ENCODE measurements around the gene CDH4. TPM values are rescaled to one million over a fixed set of nuclear protein-coding genes. Genes with fewer than 3 reads are reported as not detected.

Gene CDH4
- total and polyA plus RNA-seq, 9 donors, result 0.12 to 4.4 (median 0.36) TPM

GRCh38 chr20:61634376-61635145 lies 382.5 kb downstream of the CDH4 start:
- H3K27me3 ChIP-seq, result no peaks in the 10 kb centered on the region

GRCh38 chr20:61635721-61636455 lies 383.8 kb downstream of the CDH4 start:
- Histone ChIP-seq H3K27me3 (no peaks in the 10 kb centered on the region), H3K9me3 (no peaks in the 10 kb centered on the region), H3K4me1 (ENCODE audit: insufficient read depth) (no peaks in the 10 kb centered on the region), H3K36me3 (no peaks in the 10 kb centered on the region), H3K4me3 (no peak overlapping the region), H3K27ac (no peak overlapping the region)
- intact Hi-C loops (cut with DNase I), result no loop called here
- no peak for DNase-seq
- WGBS, 3 donors, result 68 to 75% (median 73%) methylated on average over 19 of the region's 19 CpGs
- TF ChIP-seq POLR2A (IDR thresholded peaks at IDR 0.05), result no peak

More at GRCh38 chr20:61634376-61635145, 382.5 kb downstream of the CDH4 start:
- DNase-seq, result no peak
- intact Hi-C loops (cut with DNase I), result no loop called here
- H3K36me3 ChIP-seq, result no peaks in the 10 kb centered on the region
- H3K27ac ChIP-seq, result no peak overlapping the region
- TF ChIP-seq POLR2A (IDR thresholded peaks at IDR 0.05), result no peak
- no peak for TF ChIP-seq EP300 (IDR thresholded peaks at IDR 0.05)
- no peak for TF ChIP-seq CTCF (IDR thresholded peaks at IDR 0.05)
- no peaks in the 10 kb centered on the region for H3K4me1 ChIP-seq (ENCODE audit: insufficient read depth)
- H3K9me3 ChIP-seq, result no peaks in the 10 kb centered on the region
- 81 to 87% (median 85%) methylated on average over 28 of the region's 28 CpGs for WGBS, 3 donors
- H3K4me3 ChIP-seq, result no peak overlapping the region

- Histone ChIP-seq H3K4me3 (no peak overlapping the region), H3K27ac (no peak overlapping the region), H3K9me3 (no peaks in the 10 kb centered on the region), H3K4me1 (ENCODE audit: insufficient read depth) (no peaks in the 10 kb centered on the region), H3K36me3 (no peaks in the 10 kb centered on the region), H3K27me3 (no peaks in the 10 kb centered on the region)
- intact Hi-C loops (cut with DNase I), result no loop called here
- no peak for DNase-seq
- TF ChIP-seq POLR2A (IDR thresholded peaks at IDR 0.05) (no peak), CTCF (IDR thresholded peaks at IDR 0.05) (no peak), EP300 (IDR thresholded peaks at IDR 0.05) (no peak)
- 62 to 76% (median 68%) methylated on average over 15 of the region's 15 CpGs for WGBS, 3 donors
Measured at GRCh38 chr20:61636531-61637116, 384.6 kb downstream of the CDH4 start.

- H3K27me3 ChIP-seq, result no peaks in the 10 kb centered on the region
Measured at GRCh38 chr20:61638802-61639585, 386.9 kb downstream of the CDH4 start.

More at GRCh38 chr20:61638802-61639585, 386.9 kb downstream of the CDH4 start:
- no peaks in the 10 kb centered on the region for H3K4me1 ChIP-seq (ENCODE audit: insufficient read depth)
- intact Hi-C loops (cut with DNase I), result no loop called here
- no peaks in the 10 kb centered on the region for H3K36me3 ChIP-seq
- TF ChIP-seq EP300 (IDR thresholded peaks at IDR 0.05) (no peak), CTCF (IDR thresholded peaks at IDR 0.05) (no peak), POLR2A (IDR thresholded peaks at IDR 0.05) (no peak)
- H3K27ac ChIP-seq, result no peak overlapping the region
- DNase-seq, result no peak
- no peak overlapping the region for H3K4me3 ChIP-seq
- whole genome bisulfite sequencing, 3 donors, result 78 to 89% (median 83%) methylated on average over 16 to 17 of the region's 17 CpGs
- no peaks in the 10 kb centered on the region for H3K9me3 ChIP-seq

Measured in ovary (tissue), 9 donors.